Tibial nerve (tissue), 4 donors: ENCODE results near the gene CAPG. TPM values are rescaled to one million over a fixed set of nuclear protein-coding genes. Genes with fewer than 3 reads are reported as not detected.
A peak's percentile ranks its signal among the peaks of the same experiment; 100 is the strongest.

Experiments
- DNase-seq, 2 donors: peaks; one replicate each; pipeline ENCODE4 v3.0.0-alpha.2; 2019; ENCODE audit warnings: low spot score in 2 of 2
- H3K27ac ChIP-seq, 4 donors: fragments of 200-600 bp; sonication (generic) in 3 of 4; one replicate each; pipeline ENCODE4 v1.5.1; 2017 to 2019; ENCODE audit warnings: mild to moderate bottlenecking in 1 of 4
- H3K27me3 ChIP-seq, 2 donors: fragments of 200-600 bp; sonication (generic) in 1 of 2; one replicate each; pipeline versions ENCODE4 v1.5.1 to v1.6.0; 2017 to 2019
- H3K36me3 ChIP-seq, 3 donors: fragments of 200-600 bp; sonication (generic); one replicate each; pipeline ENCODE4 v1.5.1; 2018 to 2019
- H3K4me1 ChIP-seq, 4 donors: fragments of 200-600 bp; sonication (generic) in 3 of 4; one replicate each; pipeline ENCODE4 v1.5.1; 2017 to 2019
- H3K4me3 ChIP-seq, 4 donors: fragments of 200-600 bp; sonication (generic) in 3 of 4; one replicate each; pipeline ENCODE4 v1.5.1; 2017 to 2019; ENCODE audit warnings: mild to moderate bottlenecking in 1 of 4, moderate library complexity in 1 of 4
- H3K9me3 ChIP-seq, 4 donors: fragments of 200-600 bp; sonication (generic) in 3 of 4; one replicate each; pipeline ENCODE4 v1.5.1; 2017 to 2019
- EP300 ChIP-seq, 2 donors: sonication (generic); formaldehyde crosslinking; IDR thresholded peaks; one replicate each; pipeline ENCODE4 v1.6.1; 2017; ENCODE audit warnings: antibody characterized with exemption in 2 of 2, mild to moderate bottlenecking in 1 of 2
- POLR2A ChIP-seq, 2 donors: fragments of 450-650 bp; IDR thresholded peaks; one replicate each; pipeline ENCODE4 v1.6.1; 2017; ENCODE audit warnings: antibody characterized with exemption in 2 of 2, mild to moderate bottlenecking in 2 of 2, moderate library complexity in 2 of 2
- WGBS, 2 donors: methylation state at CpG; one replicate each; pipeline ENCODE4 v1.1.5; 2018; 5-methylcytosine and 5-hydroxymethylcytosine counted together
- small RNA-seq: library from RNA; depleted of rRNA; stranded (forward); fragments of <200 nt; gene quantifications from one replicate; pipeline ENCODE3, GENCODE V24; 2016
- total RNA-seq, 4 donors: library from RNA; depleted of rRNA; stranded (reverse); fragments of >200 nt; gene quantifications; one replicate each; pipeline ENCODE4 v1.1.0, GENCODE V29; 2016
- TF ChIP-seq, protein P1 (sequence below), 5 experiments: fragments of 200-600 bp in 3 of 5; fragments of 450-650 bp in 2 of 5; sonication (generic) in 3 of 5; IDR thresholded peaks; one replicate each; pipeline ENCODE4 v1.5.1; 2016 to 2019; ENCODE audit warnings: antibody characterized with exemption in 5 of 5, mild to moderate bottlenecking in 3 of 5, moderate library complexity in 2 of 5

The CAPG gene
- total RNA-seq, 4 donors from 2014 or later, result 58.8 to 67.8 (median 67.7) TPM

DNA sequence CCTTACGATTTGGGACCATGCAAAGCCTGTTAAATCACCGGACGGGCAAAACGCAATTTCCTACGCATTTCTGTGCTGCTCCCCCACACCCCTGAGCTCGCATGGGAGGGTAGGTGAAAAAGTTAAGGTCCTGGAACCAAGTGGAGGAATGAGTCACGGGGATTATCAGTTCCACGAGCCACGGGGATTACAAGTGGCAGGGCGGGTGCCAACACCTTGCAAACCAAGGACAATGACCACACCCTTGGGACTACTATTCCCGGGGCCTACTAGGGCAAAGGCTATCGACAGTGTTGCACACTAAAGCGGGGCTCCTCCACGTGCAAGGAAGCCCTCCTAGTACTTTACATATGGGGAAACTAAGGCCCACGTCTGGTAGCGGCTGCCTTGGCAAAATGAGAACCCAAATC, 56.3 kb downstream of the CAPG start:
- no peaks in the 10 kb centered on the region for H3K27me3 ChIP-seq
- peaks cover 0 to 35% (median 10%) of the 10 kb centered on the region in 4 donors for H3K4me1 ChIP-seq
- H3K27ac ChIP-seq, result peak overlapping the region; percentile 62 to 90 (median 82)
- H3K9me3 ChIP-seq, result no peaks in the 10 kb centered on the region
- peak in 1 of 2 donors; percentile 15 for DNase-seq
- TF ChIP-seq EP300 (IDR thresholded peaks at IDR 0.05), result no peak
- no peak for TF ChIP-seq POLR2A (IDR thresholded peaks at IDR 0.05)
- TF ChIP-seq, protein P1, sequence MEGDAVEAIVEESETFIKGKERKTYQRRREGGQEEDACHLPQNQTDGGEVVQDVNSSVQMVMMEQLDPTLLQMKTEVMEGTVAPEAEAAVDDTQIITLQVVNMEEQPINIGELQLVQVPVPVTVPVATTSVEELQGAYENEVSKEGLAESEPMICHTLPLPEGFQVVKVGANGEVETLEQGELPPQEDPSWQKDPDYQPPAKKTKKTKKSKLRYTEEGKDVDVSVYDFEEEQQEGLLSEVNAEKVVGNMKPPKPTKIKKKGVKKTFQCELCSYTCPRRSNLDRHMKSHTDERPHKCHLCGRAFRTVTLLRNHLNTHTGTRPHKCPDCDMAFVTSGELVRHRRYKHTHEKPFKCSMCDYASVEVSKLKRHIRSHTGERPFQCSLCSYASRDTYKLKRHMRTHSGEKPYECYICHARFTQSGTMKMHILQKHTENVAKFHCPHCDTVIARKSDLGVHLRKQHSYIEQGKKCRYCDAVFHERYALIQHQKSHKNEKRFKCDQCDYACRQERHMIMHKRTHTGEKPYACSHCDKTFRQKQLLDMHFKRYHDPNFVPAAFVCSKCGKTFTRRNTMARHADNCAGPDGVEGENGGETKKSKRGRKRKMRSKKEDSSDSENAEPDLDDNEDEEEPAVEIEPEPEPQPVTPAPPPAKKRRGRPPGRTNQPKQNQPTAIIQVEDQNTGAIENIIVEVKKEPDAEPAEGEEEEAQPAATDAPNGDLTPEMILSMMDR (IDR thresholded peaks at IDR 0.05), result no peak
- peaks cover 0 to 42% (median 4%) of the 10 kb centered on the region in 3 donors for H3K36me3 ChIP-seq
- peak overlapping the region; percentile 64 to 92 (median 76) for H3K4me3 ChIP-seq
- 13 to 17% methylated on average over 16 of the region's 16 CpGs for WGBS, 2 donors

DNA sequence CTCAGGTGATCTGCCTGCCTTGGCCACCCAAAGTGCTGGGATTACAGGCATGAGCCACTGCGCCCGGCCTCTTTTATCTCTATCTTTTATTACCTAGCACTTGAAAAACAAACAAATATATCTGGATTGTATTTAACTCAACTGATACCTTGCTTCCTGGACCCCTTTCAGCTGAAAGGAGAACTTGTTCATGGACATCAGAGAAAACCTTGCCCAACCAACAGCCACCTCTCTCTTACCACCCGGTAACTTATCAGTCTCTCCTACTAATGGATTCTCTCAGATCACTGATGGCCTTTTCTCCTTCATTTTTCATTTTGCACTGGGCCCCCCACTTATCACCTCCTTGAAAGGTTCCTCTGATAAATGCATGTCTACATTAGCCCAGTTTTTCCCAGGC, 62.6 kb downstream of the CAPG start:
- Histone ChIP-seq H3K27ac (no peak overlapping the region), H3K9me3 (no peaks in the 10 kb centered on the region), H3K4me3 (no peak overlapping the region), H3K27me3 (no peaks in the 10 kb centered on the region), H3K4me1 (peaks cover 0 to 3% (median 0%) of the 10 kb centered on the region in 4 donors), H3K36me3 (peaks cover 4 to 90% (median 6%) of the 10 kb centered on the region in 3 donors)
- WGBS, 2 donors, result 91 to 93% methylated on average over 3 of the region's 3 CpGs
- DNase-seq, result no peak
- TF ChIP-seq POLR2A (IDR thresholded peaks at IDR 0.05), result no peak
- no peak for TF ChIP-seq EP300 (IDR thresholded peaks at IDR 0.05)

Small RNAs within 50 kb of the gene (small RNA-seq; reads per million reads assigned to genes)
- not detected for gene AC062037.1
- not detected for gene AC062037.2
- not detected for gene RF00019
- not detected for gene RN7SL113P
- not detected for gene RN7SL251P

Other genes with a start within 250 kb of the CAPG start
- 100 to 1,000 TPM in 3 of 4 donors, 10 to 100 TPM in 1; 96.9 to 128 (median 109) TPM for gene TGOLN2, start 82.4 kb downstream of the CAPG start, total RNA-seq
- 100 to 1,000 TPM in 2 of 4 donors, 10 to 100 TPM in 2; 74.7 to 113 (median 97.5) TPM for gene RETSAT, start 55.8 kb downstream of the CAPG start, total RNA-seq
- 10 to 100 TPM; 21.2 to 39.0 (median 35.4) TPM for gene ELMOD3, start 55.6 kb downstream of the CAPG start, total RNA-seq
- gene SH2D6, start 8.3 kb upstream of the CAPG start, total RNA-seq, result 1 to 10 TPM in 1 of 4 donors, not detected in 3; 1.1 TPM
- gene MAT2A, start 128.8 kb upstream of the CAPG start, total RNA-seq, result 100 to 1,000 TPM; 139 to 164 (median 145) TPM
- 10 to 100 TPM; 24.7 to 34.3 (median 27.1) TPM for gene GGCX, start 151.1 kb upstream of the CAPG start, total RNA-seq
- 10 to 100 TPM in 2 of 4 donors, 1 to 10 TPM in 2; 4.3 to 24.0 (median 11.8) TPM for gene VAMP8, start 167.2 kb upstream of the CAPG start, total RNA-seq
- gene VAMP5, start 174.1 kb upstream of the CAPG start, total RNA-seq, result 10 to 100 TPM; 39.6 to 91.6 (median 55.6) TPM
- gene RNF181, start 185.4 kb upstream of the CAPG start, total RNA-seq, result 100 to 1,000 TPM; 117 to 212 (median 162) TPM
- 10 to 100 TPM; 12.9 to 29.4 (median 16.6) TPM for gene TMEM150A, start 192.3 kb upstream of the CAPG start, total RNA-seq
- 10 to 100 TPM; 15.7 to 21.9 (median 19.7) TPM for gene C2orf68, start 201.7 kb upstream of the CAPG start, total RNA-seq
- gene USP39, start 205.8 kb upstream of the CAPG start, total RNA-seq, result 100 to 1,000 TPM in 2 of 4 donors, 10 to 100 TPM in 2; 90.0 to 173 (median 130) TPM